Endothelial cell of umbilical vein (primary cell): ENCODE data around the gene PTCHD4. TPM values are rescaled to one million over a fixed set of nuclear protein-coding genes. Genes with fewer than 3 reads are reported as not detected.

ENCODE experiments used
- BruUV-seq: library from RNA; stranded (reverse); fragments of 400-500 nt; replicated peaks from 2 replicates; lab custom pipeline; 2021; lab: Mats Ljungman, UMichigan
- CTCF ChIA-PET: fragments of 300-600, 350-600 bp; sonication (Branson Sonifier 250); formaldehyde crosslinking; loops from one replicate; lab custom pipeline; 2021; ENCODE audit warnings: antibody characterized with exemption, inconsistent platforms; lab: Charles Lee
- POLR2A ChIA-PET: fragments of 300-600, 350-600 bp; sonication (Branson Sonifier 250); formaldehyde crosslinking; loops from one replicate; lab custom pipeline; 2021; ENCODE audit warnings: antibody characterized with exemption, inconsistent platforms; lab: Charles Lee
- DNase-seq: peaks from one replicate; pipeline ENCODE4 v3.0.0-alpha.2; 2011; ENCODE audit warnings: low read depth, low spot score
- FAIRE-seq: peaks from 2 replicates; lab custom pipeline; 2011; peaks lifted over from hg19 to GRCh38; lab: Jason Lieb, UNC
- H2AFZ ChIP-seq: 2 replicates; pipeline ENCODE4 v1.6.0; 2012; ENCODE audit warnings: low read depth, low read length, control low read depth, inconsistent platforms
- H3K27ac ChIP-seq: 2 replicates; pipeline ENCODE4 v1.5.1; 2011; ENCODE audit warnings: low read depth, mild to moderate bottlenecking, control low read depth, low read length, moderate library complexity; ENCODE audit not compliant: insufficient read depth
- H3K27me3 ChIP-seq, 2 experiments: 2 replicates each; pipeline versions ENCODE4 v1.6.0 to v1.6.1; 2011; ENCODE audit warnings: low read length in 2 of 2, mixed read lengths in 1 of 2; ENCODE audit not compliant: control insufficient read depth in 2 of 2, insufficient read depth in 2 of 2
- H3K36me3 ChIP-seq, 2 experiments: 2 replicates in 1 of 2; 3 replicates in 1 of 2; pipeline ENCODE4 v1.5.1; 2011; ENCODE audit warnings: low read length in 2 of 2, mild to moderate bottlenecking in 1 of 2, moderate library complexity in 1 of 2; ENCODE audit not compliant: control insufficient read depth in 2 of 2, insufficient read depth in 2 of 2; ENCODE audit errors: extremely low read depth in 1 of 2
- H3K4me1 ChIP-seq: 3 replicates; pipeline ENCODE4 v1.5.1; 2011; ENCODE audit warnings: mild to moderate bottlenecking, low read length; ENCODE audit not compliant: control insufficient read depth, insufficient read depth; ENCODE audit errors: extremely low read depth
- H3K4me2 ChIP-seq: 2 replicates; pipeline ENCODE4 v1.6.1; 2011; ENCODE audit warnings: low read length, control low read depth, mixed read lengths; ENCODE audit not compliant: insufficient read depth
- H3K4me3 ChIP-seq, 3 experiments: fragments of 200-600 bp in 1 of 3; sonication (generic), shearing (Covaris generic) in 1 of 3; replicated peaks in 1 of 3; 2 replicates each; pipeline ENCODE4 v1.5.1; 2011 to 2016; ENCODE audit warnings: control low read depth in 3 of 3, low read length in 3 of 3, mild to moderate bottlenecking in 2 of 3, inconsistent platforms in 1 of 3, low read depth in 1 of 3, moderate library complexity in 1 of 3; ENCODE audit not compliant: insufficient read depth in 1 of 3
- H3K79me2 ChIP-seq: 2 replicates; pipeline ENCODE4 v1.6.0; 2012; ENCODE audit warnings: low read length, inconsistent platforms; ENCODE audit not compliant: control insufficient read depth, insufficient read depth
- H3K9ac ChIP-seq: replicated peaks from 2 replicates; pipeline ENCODE3; 2011; ENCODE audit warnings: low read length, control low read depth; ENCODE audit not compliant: insufficient read depth; ENCODE audit errors: extremely low read depth
- H3K9me1 ChIP-seq: replicated peaks from 3 replicates; pipeline ENCODE4 v1.6.0; 2011; ENCODE audit warnings: mild to moderate bottlenecking, low read length; ENCODE audit not compliant: control insufficient read depth, insufficient read depth; ENCODE audit errors: extremely low read depth
- H3K9me3 ChIP-seq: replicated peaks from 2 replicates; pipeline ENCODE4 v1.5.1; 2012; ENCODE audit warnings: low read length, inconsistent platforms; ENCODE audit not compliant: control insufficient read depth, insufficient read depth
- H4K20me1 ChIP-seq: replicated peaks from 2 replicates; pipeline ENCODE3; 2011; ENCODE audit warnings: mild to moderate bottlenecking, low read length; ENCODE audit not compliant: control insufficient read depth, insufficient read depth; ENCODE audit errors: extremely low read depth
- EZH2 ChIP-seq: IDR thresholded peaks from 2 replicates; pipeline ENCODE4 v1.6.1; 2012; ENCODE audit warnings: borderline replicate concordance, low read depth, mild to moderate bottlenecking, moderate library complexity, low read length, inconsistent platforms; ENCODE audit not compliant: severe bottlenecking
- FOS ChIP-seq: IDR thresholded peaks from 2 replicates; pipeline ENCODE4 v1.6.1; 2011; ENCODE audit warnings: mild to moderate bottlenecking, low read length, moderate library complexity, borderline replicate concordance; ENCODE audit not compliant: insufficient read depth
- GATA2 ChIP-seq: IDR thresholded peaks from 2 replicates; pipeline ENCODE4 v1.7.0; 2011; ENCODE audit warnings: low read depth, mild to moderate bottlenecking, moderate library complexity, mixed read lengths, low read length; ENCODE audit not compliant: insufficient read length, insufficient read depth
- JUN ChIP-seq: IDR thresholded peaks from 2 replicates; pipeline ENCODE4 v1.6.1; 2011; ENCODE audit warnings: borderline replicate concordance, low read depth; ENCODE audit not compliant: insufficient read length, insufficient read depth
- MYC ChIP-seq: IDR thresholded peaks from one replicate; pipeline ENCODE4 v1.6.1; 2011; ENCODE audit warnings: mild to moderate bottlenecking, low read depth, low read length
- POLR2A ChIP-seq: IDR thresholded peaks from 2 replicates; pipeline ENCODE4 v1.6.1; 2012; ENCODE audit warnings: low read depth, mild to moderate bottlenecking, control low read depth, low read length
- POLR2AphosphoS5 ChIP-seq: IDR thresholded peaks from 2 replicates; pipeline ENCODE4 v1.6.1; 2012; ENCODE audit warnings: low read depth, mild to moderate bottlenecking, control low read depth, low read length, moderate library complexity; ENCODE audit not compliant: insufficient read depth
- dilution Hi-C: fragments of 300-500 bp; cut with MboI; formaldehyde crosslinking; loops from one replicate; pipeline ENCODE4 v1.15.0; 2019; ENCODE audit warnings: low sequenced_read_pairs; ENCODE audit not compliant: extremely low pct_ligation_motif_present
- intact Hi-C: fragments of 100-400 bp; cut with micrococcal nuclease; formaldehyde crosslinking; loops from one replicate; pipeline ENCODE4 v1.10.0; 2022
- polyA plus RNA-seq, 4 experiments: library from polyadenylated mRNA; depleted of rRNA in 3 of 4; stranded (reverse) in 3 of 4; unstranded in 1 of 4; fragments of >200 nt; gene quantifications; 2 replicates each; pipeline versions ENCODE4 v1.2.1 to v1.2.3, GENCODE V29; 2011 to 2012; ENCODE audit warnings: missing spikeins in 1 of 4
- total RNA-seq: library from RNA; stranded (reverse); gene quantifications from 2 replicates; pipeline ENCODE4 v1.2.3, GENCODE V29; 2021
- TF ChIP-seq, protein P1 (sequence below), 2 donors: IDR thresholded peaks; 1 replicate in 1 of 2; 2 replicates in 1 of 2; pipeline ENCODE4 v1.5.1; 2011; ENCODE audit warnings: low read length in 2 of 2, mild to moderate bottlenecking in 2 of 2, moderate library complexity in 2 of 2, control low read depth in 1 of 2, inconsistent platforms in 1 of 2, low read depth in 1 of 2; ENCODE audit not compliant: insufficient read depth in 1 of 2; ENCODE audit errors: extremely low read depth in 1 of 2
- TF ChIP-seq, protein P2 (sequence below): IDR thresholded peaks from 2 replicates; pipeline ENCODE4 v1.6.1; 2011; ENCODE audit not compliant: insufficient read depth, insufficient read length

Gene PTCHD4
- total and polyA plus RNA-seq, 2 donors (not counting 3 experiments of a cell fraction or from before 2014, with no cell fraction given) = 1.3 to 2.0 TPM

DNA sequence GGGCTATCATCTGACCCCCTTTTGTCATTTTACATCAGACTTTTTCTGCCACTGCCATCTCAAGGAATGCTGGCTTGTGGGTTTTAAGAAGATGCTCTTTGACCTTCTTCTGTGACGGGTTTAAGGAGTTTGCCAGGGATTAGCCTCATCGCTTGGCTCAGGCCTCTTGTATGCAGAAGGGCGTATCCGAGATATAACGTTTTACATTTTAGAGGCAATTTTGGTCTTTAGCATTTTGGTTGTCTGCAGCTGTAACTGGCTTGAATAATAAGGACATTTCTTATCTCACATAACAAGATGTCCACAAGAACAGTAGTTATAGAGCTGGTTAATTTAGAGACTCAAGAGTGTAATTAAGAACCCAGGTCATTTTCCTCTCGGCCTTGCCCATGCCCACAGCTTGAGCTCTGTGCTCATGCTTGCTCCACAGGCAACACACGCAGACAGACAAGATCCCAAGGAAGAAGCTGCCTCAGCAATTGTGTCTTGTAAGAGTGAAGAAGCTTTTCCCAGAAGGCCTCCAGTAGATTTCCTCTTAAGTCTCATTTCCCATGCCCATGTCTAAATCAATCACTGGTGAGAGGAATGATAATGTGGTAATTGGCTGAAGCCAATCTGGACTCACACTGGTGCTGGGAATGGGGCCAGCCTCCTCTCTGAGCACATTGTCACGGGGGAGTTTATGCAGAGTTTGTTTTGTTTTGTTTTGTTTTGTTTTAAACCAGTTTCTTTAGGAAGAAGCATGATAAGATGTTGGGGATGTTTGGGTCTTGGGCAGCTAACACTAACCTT is 36.8 kb downstream of the PTCHD4 start:
- ChIA-PET CTCF (interaction anchor here (1.3 kb wide), 1 partner anchor 11 kb away, joined by 3 read pairs; no protein-coding TSS in a partner anchor), POLR2A (no interaction called here)
- DNase-seq (no peak), FAIRE-seq (no peak)
- Histone ChIP-seq H3K27me3 (peaks cover 6 to 7% of the 10 kb centered on the region in 2 experiments), H3K9me1 (no peaks in the 10 kb centered on the region), H3K79me2 (no peaks in the 10 kb centered on the region), H2AFZ (no peak overlapping the region), H3K36me3 (no peaks in the 10 kb centered on the region), H4K20me1 (no peaks in the 10 kb centered on the region), H3K9ac (no peak overlapping the region), H3K9me3 (no peaks in the 10 kb centered on the region), H3K27ac (no peak overlapping the region), H3K4me2 (no peak overlapping the region), H3K4me3 (no peak overlapping the region), H3K4me1 (no peaks in the 10 kb centered on the region)
- BruUV-seq = no TSS peak
- TF ChIP-seq POLR2A (no peak), JUN (no peak), POLR2AphosphoS5 (no peak), GATA2 (no peak), MYC (no peak), FOS (no peak), EZH2 (no peak)
- TF ChIP-seq, protein P1, sequence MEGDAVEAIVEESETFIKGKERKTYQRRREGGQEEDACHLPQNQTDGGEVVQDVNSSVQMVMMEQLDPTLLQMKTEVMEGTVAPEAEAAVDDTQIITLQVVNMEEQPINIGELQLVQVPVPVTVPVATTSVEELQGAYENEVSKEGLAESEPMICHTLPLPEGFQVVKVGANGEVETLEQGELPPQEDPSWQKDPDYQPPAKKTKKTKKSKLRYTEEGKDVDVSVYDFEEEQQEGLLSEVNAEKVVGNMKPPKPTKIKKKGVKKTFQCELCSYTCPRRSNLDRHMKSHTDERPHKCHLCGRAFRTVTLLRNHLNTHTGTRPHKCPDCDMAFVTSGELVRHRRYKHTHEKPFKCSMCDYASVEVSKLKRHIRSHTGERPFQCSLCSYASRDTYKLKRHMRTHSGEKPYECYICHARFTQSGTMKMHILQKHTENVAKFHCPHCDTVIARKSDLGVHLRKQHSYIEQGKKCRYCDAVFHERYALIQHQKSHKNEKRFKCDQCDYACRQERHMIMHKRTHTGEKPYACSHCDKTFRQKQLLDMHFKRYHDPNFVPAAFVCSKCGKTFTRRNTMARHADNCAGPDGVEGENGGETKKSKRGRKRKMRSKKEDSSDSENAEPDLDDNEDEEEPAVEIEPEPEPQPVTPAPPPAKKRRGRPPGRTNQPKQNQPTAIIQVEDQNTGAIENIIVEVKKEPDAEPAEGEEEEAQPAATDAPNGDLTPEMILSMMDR (IDR thresholded peaks at IDR 0.05; ENCODE audit: extremely low read depth in 1 of 2, insufficient read depth in 1 of 2, low read depth in 1 of 2, low read length in 2 of 2) = no peak
- TF ChIP-seq, protein P2, sequence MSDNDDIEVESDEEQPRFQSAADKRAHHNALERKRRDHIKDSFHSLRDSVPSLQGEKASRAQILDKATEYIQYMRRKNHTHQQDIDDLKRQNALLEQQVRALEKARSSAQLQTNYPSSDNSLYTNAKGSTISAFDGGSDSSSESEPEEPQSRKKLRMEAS = no peak
- intact Hi-C loops = no loop called here
- dilution Hi-C loops = no loop called here
